Activated CD8-positive, alpha-beta memory T cell treated with anti-CD3 and anti-CD28 coated beads for 48 hours (primary cell): ENCODE data around the gene ATP2C1.

Experiments
- DNase-seq, 3 experiments: peaks; one replicate each; pipeline ENCODE4 v3.0.0-alpha.2; 2020; ENCODE audit warnings: low read depth in 2 of 3, low spot score in 2 of 3

ATP2C1 gene

DNA sequence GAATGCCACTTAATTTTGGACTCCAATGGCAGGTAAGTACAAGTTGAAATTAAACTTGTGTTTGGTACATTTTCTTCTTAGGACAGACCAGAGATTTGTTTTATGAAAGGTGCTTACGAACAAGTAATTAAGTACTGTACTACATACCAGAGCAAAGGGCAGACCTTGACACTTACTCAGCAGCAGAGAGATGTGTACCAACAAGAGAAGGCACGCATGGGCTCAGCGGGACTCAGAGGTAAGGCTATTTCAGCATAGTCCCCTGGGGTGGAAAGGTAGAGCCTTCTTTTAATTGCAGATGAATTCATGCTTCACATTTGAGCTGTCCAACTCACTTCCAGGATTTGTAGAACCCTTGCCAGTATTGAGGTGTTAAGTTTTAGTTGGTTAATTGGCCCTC lies 81.4 kb downstream of the ATP2C1 start:
- DNase-seq, result no peak

- DNase-seq, result no peak
Measured at GRCh38 chr3:130976706-130977105, 82.8 kb downstream of the ATP2C1 start.

GRCh38 chr3:130979117-130979516 lies 85.2 kb downstream of the ATP2C1 start:
- no peak for DNase-seq

DNA sequence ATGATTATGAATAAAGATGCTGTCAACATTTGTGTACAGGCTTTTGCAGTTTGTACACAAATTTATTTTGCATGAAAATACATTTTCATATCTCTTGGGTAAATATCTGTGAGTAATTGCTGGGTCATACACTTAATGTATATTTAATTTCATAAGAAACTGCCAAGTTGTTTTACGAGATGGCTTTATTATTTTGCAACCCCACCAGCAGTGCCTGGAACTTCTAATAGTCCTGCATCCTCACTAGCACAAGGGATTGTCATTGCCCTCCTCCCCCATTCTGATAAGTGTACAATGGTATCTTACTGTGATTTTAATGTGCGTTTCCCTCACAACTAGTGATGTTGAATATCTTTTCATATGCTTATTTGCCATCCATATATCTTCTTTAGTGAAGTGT lies 87.6 kb downstream of the ATP2C1 start:
- DNase-seq, result no peak

DNA sequence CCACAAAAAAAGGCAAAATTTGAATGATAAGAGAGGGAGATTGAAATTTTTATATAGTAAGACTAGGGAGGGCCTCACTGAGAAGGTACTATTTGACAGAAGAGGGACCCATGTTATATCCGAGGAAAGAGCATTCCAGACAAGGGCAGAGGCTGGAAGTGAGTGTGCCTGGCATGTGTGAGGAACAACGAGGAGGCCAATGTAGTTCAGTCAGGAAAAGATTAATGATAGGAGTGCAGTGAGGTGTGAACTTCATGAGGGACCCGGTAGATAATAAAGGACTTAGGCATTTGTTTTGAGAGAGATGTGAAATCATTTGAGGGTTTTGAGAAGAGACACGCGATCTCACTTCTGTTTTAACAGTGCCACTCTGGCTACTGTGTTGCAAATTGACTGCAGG lies 96.4 kb downstream of the ATP2C1 start:
- DNase-seq, result no peak

DNA sequence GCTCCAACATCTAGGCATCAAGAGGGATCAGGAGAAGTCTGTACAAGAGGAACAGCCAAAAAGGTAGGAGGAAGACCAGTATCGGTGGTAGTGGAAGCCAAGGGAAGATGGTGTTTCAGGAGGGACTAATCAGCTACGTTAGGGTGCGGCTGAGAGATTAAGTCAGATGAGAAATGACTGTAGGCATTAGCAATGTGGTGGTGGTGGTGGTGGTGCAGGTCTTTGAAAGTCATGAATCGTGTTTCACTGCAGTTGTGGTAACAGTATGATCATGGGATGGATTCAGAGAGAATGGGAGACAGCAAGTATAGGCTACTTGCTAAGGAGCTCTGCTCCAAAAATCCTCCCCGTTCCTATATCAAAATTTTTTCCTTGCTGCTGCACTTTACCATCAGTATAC lies 97.2 kb downstream of the ATP2C1 start:
- DNase-seq, result no peak

- no peak for DNase-seq
Measured at GRCh38 chr3:130992344-130992743, 98.5 kb downstream of the ATP2C1 start.

DNA sequence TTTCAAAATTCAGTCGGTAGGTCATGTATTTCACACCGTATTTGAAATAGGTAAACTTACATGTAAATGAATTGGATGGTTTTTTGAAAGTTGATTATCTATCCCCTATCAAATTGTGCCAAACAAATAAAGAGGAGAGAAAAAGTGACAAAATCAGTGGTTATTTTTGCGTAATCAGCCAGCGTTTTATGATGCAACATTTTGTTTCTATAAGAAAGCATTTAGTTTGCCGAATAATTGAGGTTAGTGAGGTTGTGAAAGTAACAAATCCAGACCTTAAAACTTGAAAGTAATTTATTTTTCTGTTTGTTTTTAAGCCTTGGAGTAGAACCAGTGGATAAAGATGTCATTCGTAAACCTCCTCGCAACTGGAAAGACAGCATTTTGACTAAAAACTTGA lies 103.4 kb downstream of the ATP2C1 start:
- no peak for DNase-seq

GRCh38 chr3:131001071-131001470 lies 107.2 kb downstream of the ATP2C1 start:
- DNase-seq, result no peak

- no peak for DNase-seq
Measured at GRCh38 chr3:131004603-131005002, 110.7 kb downstream of the ATP2C1 start.

DNA sequence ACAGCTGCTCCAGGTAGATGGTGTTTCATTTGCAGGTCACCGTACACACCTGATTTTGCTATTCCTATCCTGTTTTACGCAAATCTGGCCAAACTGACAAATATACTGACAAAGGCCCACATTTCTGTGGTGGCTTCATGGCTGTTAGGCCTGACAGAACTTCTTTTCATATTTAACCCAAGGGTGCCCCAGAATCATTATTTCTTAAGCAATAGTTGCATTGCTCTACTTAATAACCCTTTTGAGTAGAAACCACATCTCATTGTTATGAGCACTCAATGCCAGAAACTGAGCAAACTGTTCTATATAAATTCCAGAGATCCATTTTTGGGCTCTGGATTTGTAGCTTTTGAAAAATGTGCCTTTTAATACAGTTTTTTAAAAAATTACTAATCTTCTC lies 113.4 kb downstream of the ATP2C1 start:
- no peak for DNase-seq

GRCh38 chr3:131007782-131008181 lies 113.9 kb downstream of the ATP2C1 start:
- DNase-seq, result no peak

- no peak for DNase-seq
Measured at GRCh38 chr3:131008326-131008725, 114.4 kb downstream of the ATP2C1 start.

DNA sequence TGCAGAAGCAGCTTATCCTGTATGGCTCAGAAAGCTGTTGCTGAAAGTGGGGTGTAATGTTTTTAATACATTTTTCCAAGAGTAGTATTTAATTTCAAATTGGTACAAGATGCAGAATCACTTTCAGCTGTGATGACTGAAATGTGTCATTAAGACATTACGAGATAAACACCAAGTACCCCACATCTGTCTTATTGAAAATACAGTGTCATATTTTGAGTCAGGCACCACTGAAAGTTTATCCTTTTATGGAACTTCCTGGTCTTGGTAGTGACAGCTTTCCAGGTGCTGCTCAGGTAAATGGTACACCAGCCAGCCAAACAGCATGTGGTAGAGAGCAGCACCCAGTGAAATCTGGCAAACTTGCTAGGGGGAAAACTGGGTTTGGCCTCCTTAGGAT lies 115.8 kb downstream of the ATP2C1 start:
- DNase-seq, result no peak

- no peak for DNase-seq
Measured at GRCh38 chr3:131018970-131019369, 125.1 kb downstream of the ATP2C1 start.

GRCh38 chr3:131020122-131020693 lies 126.3 kb downstream of the ATP2C1 start:
- DNase-seq, result no peak

DNA sequence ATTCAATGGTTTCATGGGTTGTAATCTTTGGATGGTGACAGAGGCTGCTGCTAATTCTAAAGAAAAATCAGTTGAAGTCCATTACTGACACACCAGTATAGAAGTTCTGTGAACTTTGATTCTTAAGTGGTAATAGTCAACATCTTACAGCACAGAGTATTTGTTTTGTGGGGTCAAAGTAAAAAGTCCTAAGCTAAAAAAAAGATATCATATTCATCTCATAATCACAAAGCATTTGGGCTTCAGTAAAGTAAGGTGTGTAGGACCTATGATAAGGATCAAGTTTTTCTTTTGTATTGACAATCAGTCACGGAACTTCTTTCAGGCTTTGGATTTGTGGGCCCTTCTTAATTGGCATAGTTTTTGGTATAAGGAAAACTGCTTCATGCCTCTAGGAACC lies 131.7 kb downstream of the ATP2C1 start:
- no peak for DNase-seq

DNA sequence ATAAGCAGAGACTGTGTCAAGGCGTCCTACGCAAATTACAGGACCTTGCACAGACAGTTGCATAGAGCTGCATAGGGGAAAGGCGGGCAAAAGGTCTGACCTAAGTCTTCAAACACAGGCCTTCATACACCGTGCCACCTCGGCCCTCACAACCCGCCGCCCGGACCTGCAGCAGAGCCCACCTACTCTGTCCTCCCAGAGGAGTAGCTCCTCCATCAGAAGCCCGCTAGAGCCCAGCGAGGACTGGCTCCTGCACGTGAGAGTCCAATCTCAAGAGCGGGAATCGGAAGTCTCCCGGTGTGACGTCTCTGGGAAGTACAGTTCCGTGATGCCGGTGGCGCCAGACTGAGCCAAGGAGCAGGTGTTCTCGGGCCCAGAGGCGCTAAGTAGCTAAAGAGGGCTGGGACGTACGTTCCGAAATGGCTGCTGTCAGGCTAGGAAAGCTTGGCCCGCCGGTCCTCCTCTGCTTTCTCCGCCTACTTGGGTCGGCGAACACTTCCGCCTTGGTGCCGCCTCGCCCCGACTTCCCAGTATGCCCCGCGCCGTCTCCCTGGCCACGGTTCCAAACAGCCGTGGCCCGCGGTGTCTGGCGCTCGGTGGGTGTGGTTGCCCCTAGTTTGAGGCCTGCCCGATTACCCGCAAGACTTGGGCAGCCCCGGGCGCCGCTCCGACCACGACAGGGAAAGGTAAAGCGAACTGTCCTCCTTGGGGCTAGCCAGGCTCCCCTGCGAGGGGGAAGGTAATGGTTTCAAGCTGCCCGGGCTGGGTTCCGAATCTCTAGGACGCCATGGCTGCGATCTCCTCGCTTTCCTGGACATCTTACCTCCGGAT lies 132.7 kb downstream of the ATP2C1 start, which contains the start of the genes ASTE1 and NEK11:
Gene ASTE1, minus strand, starts transcription at position 505 of the 831 bp plus-strand sequence. CDS start 1,519 bp downstream, outside the sequence.
Gene NEK11, plus strand, starts transcription at position 557 of the 831 bp plus-strand sequence. CDS start 2,832 bp downstream, outside the sequence.
- peak; percentile 69 to 83 (median 72) for DNase-seq

GRCh38 chr3:131028844-131029243 lies 135.0 kb downstream of the ATP2C1 start:
- DNase-seq, result no peak

- no peak for DNase-seq
Measured at GRCh38 chr3:131031660-131032059, 137.8 kb downstream of the ATP2C1 start.

GRCh38 chr3:131033480-131034080 lies 139.7 kb downstream of the ATP2C1 start:
- DNase-seq, result no peak

DNA sequence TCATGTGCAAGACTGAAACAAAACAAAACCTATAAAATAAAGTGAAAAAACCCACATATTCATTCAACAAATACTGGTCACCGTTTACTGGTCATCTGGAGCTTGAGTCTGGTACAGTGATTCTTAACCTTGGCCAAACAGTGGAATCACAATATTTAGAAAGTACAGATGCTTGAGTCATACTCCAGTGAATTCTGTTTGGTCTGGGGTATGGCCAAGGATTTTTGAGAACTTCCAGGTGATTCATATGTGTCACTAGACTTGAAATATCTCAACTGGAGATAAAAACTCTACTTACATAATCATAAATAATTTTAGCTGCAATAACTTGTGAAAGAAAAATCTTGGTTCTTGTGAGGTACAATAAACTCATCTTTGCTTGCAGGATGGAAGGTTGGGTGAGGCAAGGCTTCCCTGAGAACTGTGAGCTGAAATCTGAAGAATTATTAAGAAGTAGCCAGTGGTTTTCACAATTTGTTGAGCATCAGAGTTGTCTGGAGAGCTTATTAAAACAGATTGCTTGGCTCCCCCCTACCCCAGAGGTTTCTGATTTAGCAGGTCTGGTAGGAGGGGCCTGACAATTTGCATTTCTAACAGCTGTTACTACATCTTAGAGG lies 142.4 kb downstream of the ATP2C1 start:
- DNase-seq, result no peak
